ENCODE data around the gene TRIP13. TPM values are rescaled to one million over a fixed set of nuclear protein-coding genes. Genes with fewer than 3 reads are reported as not detected.

Gene TRIP13
- total and polyA plus RNA-seq, 9 of the 15 experiments (the other 6 are each of a cell fraction or from before 2014, with no cell fraction given) = 24.1 to 116 (median 53.2) TPM

DNA sequence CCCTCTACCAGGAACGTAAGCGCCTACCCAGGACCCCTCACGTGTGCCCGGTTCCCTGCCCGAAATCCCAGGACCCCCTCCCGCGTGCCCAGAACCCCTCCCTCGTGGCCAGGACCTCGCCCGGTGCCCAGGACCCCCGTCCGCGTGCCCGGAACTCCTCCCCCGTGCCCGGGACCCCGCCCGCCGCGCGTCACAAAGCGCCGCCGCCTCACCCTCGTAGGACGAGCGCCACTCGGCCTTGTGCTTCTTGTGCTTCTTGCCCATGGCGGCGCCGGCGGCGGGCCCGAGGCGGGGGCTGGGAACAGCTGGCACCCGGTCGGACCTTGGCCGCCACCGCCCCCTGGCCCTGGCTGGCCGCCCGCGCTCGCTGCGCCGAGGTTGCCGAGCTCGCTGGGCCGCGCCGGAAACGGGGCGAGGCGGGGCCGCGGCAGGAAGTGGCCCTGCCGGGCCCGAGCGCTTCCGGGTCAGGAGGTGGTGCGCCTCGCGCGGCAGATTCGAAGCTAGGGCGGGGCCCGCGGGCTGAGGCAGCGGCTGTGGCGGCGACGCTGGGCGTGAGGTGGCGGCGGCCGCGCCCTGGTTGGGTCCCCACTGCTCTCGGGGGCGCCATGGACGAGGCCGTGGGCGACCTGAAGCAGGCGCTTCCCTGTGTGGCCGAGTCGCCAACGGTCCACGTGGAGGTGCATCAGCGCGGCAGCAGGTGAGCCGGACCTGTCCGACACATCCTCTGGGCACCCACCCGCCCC lies at the start of gene TRIP13, which contains the start of gene BRD9 (continued):
- no peak for TF ChIP-seq EWSR1 (IDR thresholded peaks at IDR 0.05; ENCODE audit: borderline replicate concordance, low read depth, partially characterized antibody)
- no peak for TF ChIP-seq TEAD4 (IDR thresholded peaks at IDR 0.05; ENCODE audit: low read length)
- TF ChIP-seq TEAD4 (CRISPR knock-in tag; IDR thresholded peaks at IDR 0.05; ENCODE audit: borderline replicate concordance) = 0 out of 2 replicates have a peak, but pooled peaks have one; percentile 48
- TF ChIP-seq ZNF175 (CRISPR knock-in tag; IDR thresholded peaks at IDR 0.05; ENCODE audit: low read depth) = no peak
- TF ChIP-seq, protein P1, sequence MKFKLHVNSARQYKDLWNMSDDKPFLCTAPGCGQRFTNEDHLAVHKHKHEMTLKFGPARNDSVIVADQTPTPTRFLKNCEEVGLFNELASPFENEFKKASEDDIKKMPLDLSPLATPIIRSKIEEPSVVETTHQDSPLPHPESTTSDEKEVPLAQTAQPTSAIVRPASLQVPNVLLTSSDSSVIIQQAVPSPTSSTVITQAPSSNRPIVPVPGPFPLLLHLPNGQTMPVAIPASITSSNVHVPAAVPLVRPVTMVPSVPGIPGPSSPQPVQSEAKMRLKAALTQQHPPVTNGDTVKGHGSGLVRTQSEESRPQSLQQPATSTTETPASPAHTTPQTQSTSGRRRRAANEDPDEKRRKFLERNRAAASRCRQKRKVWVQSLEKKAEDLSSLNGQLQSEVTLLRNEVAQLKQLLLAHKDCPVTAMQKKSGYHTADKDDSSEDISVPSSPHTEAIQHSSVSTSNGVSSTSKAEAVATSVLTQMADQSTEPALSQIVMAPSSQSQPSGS (CRISPR knock-in tag; IDR thresholded peaks at IDR 0.05) = peak; percentile 55; the same call in 1 of the 2 replicates
- TF ChIP-seq, protein P2, sequence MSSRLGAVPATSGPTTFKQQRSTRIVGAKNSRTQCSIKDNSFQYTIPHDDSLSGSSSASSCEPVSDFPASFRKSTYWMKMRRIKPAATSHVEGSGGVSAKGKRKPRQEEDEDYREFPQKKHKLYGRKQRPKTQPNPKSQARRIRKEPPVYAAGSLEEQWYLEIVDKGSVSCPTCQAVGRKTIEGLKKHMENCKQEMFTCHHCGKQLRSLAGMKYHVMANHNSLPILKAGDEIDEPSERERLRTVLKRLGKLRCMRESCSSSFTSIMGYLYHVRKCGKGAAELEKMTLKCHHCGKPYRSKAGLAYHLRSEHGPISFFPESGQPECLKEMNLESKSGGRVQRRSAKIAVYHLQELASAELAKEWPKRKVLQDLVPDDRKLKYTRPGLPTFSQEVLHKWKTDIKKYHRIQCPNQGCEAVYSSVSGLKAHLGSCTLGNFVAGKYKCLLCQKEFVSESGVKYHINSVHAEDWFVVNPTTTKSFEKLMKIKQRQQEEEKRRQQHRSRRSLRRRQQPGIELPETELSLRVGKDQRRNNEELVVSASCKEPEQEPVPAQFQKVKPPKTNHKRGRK (tag; IDR thresholded peaks at IDR 0.05) = no peak
- TF ChIP-seq ETV1 (tag; conservative IDR thresholded peaks at IDR 0.05; ENCODE audit: low read depth) = no peak
- TF ChIP-seq, protein P3, sequence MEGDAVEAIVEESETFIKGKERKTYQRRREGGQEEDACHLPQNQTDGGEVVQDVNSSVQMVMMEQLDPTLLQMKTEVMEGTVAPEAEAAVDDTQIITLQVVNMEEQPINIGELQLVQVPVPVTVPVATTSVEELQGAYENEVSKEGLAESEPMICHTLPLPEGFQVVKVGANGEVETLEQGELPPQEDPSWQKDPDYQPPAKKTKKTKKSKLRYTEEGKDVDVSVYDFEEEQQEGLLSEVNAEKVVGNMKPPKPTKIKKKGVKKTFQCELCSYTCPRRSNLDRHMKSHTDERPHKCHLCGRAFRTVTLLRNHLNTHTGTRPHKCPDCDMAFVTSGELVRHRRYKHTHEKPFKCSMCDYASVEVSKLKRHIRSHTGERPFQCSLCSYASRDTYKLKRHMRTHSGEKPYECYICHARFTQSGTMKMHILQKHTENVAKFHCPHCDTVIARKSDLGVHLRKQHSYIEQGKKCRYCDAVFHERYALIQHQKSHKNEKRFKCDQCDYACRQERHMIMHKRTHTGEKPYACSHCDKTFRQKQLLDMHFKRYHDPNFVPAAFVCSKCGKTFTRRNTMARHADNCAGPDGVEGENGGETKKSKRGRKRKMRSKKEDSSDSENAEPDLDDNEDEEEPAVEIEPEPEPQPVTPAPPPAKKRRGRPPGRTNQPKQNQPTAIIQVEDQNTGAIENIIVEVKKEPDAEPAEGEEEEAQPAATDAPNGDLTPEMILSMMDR (IDR thresholded peaks at IDR 0.05 in 2 of 3, conservative IDR thresholded peaks at IDR 0.05 in 1 of 3; ENCODE audit: insufficient read depth in 2 of 3, low read depth in 1 of 3, low read length in 3 of 3) = peak in 1 of 3 experiments; percentile 20; a peak in 2 of 6 replicates
- no peak for TF ChIP-seq KLF16 (IDR thresholded peaks at IDR 0.05)
- no peak for TF ChIP-seq ZNF77 (CRISPR knock-in tag; IDR thresholded peaks at IDR 0.05)
- no peak for TF ChIP-seq MIER1 (IDR thresholded peaks at IDR 0.05; ENCODE audit: low read depth)
- TF ChIP-seq SRSF3 (IDR thresholded peaks at IDR 0.05; ENCODE audit: insufficient read depth, low read length) = no peak
- no peak for TF ChIP-seq ZNF717 (CRISPR knock-in tag; IDR thresholded peaks at IDR 0.05)
- no peak for TF ChIP-seq NR2F6 (CRISPR knock-in tag; IDR thresholded peaks at IDR 0.05)
- TF ChIP-seq, protein P4, sequence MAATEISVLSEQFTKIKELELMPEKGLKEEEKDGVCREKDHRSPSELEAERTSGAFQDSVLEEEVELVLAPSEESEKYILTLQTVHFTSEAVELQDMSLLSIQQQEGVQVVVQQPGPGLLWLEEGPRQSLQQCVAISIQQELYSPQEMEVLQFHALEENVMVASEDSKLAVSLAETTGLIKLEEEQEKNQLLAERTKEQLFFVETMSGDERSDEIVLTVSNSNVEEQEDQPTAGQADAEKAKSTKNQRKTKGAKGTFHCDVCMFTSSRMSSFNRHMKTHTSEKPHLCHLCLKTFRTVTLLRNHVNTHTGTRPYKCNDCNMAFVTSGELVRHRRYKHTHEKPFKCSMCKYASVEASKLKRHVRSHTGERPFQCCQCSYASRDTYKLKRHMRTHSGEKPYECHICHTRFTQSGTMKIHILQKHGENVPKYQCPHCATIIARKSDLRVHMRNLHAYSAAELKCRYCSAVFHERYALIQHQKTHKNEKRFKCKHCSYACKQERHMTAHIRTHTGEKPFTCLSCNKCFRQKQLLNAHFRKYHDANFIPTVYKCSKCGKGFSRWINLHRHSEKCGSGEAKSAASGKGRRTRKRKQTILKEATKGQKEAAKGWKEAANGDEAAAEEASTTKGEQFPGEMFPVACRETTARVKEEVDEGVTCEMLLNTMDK (IDR thresholded peaks at IDR 0.05; ENCODE audit: borderline replicate concordance, insufficient read depth, low read depth, low read length, poor library complexity, severe bottlenecking) = no peak
- TF ChIP-seq, protein P5, sequence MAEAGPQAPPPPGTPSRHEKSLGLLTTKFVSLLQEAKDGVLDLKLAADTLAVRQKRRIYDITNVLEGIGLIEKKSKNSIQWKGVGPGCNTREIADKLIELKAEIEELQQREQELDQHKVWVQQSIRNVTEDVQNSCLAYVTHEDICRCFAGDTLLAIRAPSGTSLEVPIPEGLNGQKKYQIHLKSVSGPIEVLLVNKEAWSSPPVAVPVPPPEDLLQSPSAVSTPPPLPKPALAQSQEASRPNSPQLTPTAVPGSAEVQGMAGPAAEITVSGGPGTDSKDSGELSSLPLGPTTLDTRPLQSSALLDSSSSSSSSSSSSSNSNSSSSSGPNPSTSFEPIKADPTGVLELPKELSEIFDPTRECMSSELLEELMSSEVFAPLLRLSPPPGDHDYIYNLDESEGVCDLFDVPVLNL (CRISPR knock-in tag; IDR thresholded peaks at IDR 0.05; ENCODE audit: low read depth) = peak; percentile 99
- TF ChIP-seq ZNF707 (CRISPR knock-in tag; conservative IDR thresholded peaks at IDR 0.05) = no peak
- no peak for TF ChIP-seq CREBBP (IDR thresholded peaks at IDR 0.05; ENCODE audit: low read depth, low read length)
- TF ChIP-seq ZFPM2 (CRISPR knock-in tag; IDR thresholded peaks at IDR 0.05) = no peak

Data from K562 (cell line).